SH-SY5Y (cell line): Measurements from ENCODE around the gene ACTL6B.

Source experiments
- GATA2 ChIP-seq: IDR thresholded peaks from 2 replicates; pipeline ENCODE4 v1.6.1; 2011; ENCODE audit warnings: mild to moderate bottlenecking, low read depth, low read length
- GATA3 ChIP-seq: IDR thresholded peaks from 2 replicates; pipeline ENCODE4 v1.6.1; 2011; ENCODE audit warnings: low read depth, mild to moderate bottlenecking, low read length, moderate library complexity

DNA sequence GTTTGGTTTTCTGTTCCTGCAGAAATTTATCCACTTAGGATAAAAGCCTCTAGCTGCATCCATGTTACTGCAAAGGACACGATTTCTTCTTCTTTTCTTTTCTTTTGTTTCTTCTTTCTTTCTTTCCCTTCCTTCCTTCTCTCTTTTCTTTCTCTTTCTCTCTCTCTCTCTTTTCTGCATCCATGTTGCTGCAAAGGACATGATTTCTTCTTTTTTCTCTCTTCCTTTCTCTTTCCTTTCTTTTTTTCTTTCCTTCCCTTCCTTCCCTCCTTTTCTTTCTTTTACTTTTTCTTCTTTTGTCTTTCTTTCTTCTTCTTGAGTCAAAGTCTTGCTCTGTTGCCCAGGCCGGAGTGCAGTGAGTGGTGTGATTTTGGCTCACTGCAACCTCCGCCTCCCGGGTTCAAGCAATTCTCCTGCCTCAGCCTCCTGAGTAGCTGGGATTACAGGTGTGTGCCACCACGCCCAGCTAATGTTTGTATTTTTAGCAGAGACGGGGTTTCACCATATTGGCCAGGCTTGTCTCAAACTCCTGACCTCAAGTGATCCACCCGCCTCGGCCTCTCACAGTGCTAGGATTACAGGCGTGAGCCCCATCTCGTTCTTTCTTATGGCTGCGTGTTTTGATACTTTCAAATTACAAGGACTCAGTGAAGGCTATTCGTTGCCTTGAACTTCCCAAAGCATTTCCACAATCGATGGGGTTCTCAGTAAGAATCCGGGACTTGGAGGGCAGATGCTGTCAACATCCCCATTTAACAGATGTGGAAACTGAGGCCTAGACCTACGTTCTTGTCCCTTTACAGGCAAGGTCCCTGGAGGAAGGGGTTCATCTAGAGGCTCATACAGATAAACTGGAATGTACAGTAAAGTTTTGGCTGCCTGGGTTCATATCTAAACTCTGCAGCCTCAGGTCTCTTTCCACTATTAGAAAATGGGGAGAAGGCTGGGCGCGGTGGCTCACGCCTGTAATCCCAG, 15.4 kb upstream of the ACTL6B start:
- TF ChIP-seq GATA2: no peak
- no peak for TF ChIP-seq GATA3
